ENCODE measurements around the gene CCDC12.

- TF ChIP-seq CTCF (conservative IDR thresholded peaks at IDR 0.05) (no peak), ZFX (IDR thresholded peaks at IDR 0.05) (no peak)
Observed at GRCh38 chr3:46884929-46885328, 91.6 kb downstream of the CCDC12 start.
